Skeletal muscle cell (primary cell): ENCODE results near the gene TPRKB.
"Not testable (repeated sequence)": the region's sequence is repeated elsewhere in the genome, so short reads cannot be mapped to it uniquely, and the experiment has no call there.

Source experiments
- DNase-seq: peaks from one replicate; pipeline ENCODE4 v3.0.0-alpha.2; 2010; ENCODE audit warnings: low read depth
- H3K4me3 ChIP-seq: 2 replicates; pipeline ENCODE4 v1.5.1; 2011; ENCODE audit warnings: low read depth, mild to moderate bottlenecking, control low read depth, low read length, moderate library complexity

TPRKB gene

GRCh38 chr2:73746015-73746876 is 9.1 kb upstream of the TPRKB start:
- no peak overlapping the region for H3K4me3 ChIP-seq
- DNase-seq, result no peak

GRCh38 chr2:73740767-73741166 is 3.6 kb upstream of the TPRKB start:
- no peak overlapping the region for H3K4me3 ChIP-seq
- no peak for DNase-seq

DNA sequence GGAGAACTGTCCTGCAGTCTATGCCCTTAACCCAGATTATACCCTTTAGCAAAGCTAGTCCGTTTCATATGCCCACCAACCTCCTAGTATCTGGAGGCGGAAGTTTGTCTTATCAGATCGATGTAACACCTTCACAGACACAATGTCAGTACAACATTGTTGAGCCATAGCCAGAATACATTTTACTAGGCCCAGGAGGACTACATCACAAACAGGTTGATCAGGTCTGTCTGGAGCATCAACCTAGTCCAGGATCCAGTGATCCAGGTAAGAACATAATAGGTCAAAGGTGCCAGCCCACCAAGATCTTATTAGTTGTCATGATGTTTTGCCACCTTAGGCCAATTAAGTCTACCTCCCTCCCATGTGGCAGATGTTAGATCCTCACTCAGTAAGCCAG is 2.0 kb upstream of the TPRKB start:
- no peak for DNase-seq
- no peak overlapping the region for H3K4me3 ChIP-seq

DNA sequence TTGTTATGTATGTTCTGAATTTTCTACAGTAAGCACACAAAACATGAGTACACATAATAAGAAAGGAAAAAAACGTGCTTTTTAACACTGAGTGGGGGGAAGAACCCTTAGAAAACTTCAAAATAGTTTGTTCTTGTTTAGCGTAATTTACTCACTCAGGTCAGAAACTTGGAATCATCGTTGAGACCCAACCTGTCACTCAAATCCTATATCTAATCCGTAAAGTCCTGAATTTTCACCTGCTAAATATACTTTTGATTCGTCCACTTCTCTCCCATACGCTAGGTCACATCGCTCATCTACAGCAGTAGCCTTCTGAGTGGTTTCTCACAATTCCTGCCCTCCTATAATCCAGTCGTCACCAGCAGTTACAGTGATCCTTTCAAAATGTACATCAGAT is 767 bp downstream of the TPRKB start:
- H3K4me3 ChIP-seq, result peak overlapping the region; percentile 83
- DNase-seq, result no peak

- no peak overlapping the region for H3K4me3 ChIP-seq
- DNase-seq, result no peak
Measured at GRCh38 chr2:73730810-73731209, 6.3 kb downstream of the TPRKB start.

- no peak overlapping the region for H3K4me3 ChIP-seq
- DNase-seq, result no peak
Measured at GRCh38 chr2:73728711-73729110, 8.4 kb downstream of the TPRKB start.

- H3K4me3 ChIP-seq, result no peak overlapping the region
- no peak for DNase-seq
Measured at GRCh38 chr2:73728043-73728442, 9.1 kb downstream of the TPRKB start.

DNA sequence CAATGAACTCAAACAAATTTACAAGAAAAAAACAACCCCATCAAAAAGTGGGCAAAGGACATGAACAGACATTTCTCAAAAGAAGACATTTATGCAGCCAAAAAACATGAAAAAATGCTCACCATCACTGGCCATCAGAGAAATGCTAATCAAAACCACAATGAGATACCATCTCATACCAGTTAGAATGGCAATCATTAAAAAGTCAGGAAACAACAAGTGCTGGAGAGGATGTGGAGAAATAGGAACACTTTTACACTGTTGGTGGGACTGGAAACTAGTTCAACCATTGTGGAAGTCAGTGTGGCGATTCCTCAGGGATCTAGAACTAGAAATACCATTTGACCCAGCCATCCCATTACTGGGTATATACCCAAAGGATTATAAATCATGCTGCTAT is 10.5 kb downstream of the TPRKB start:
- not testable (repeated sequence) for H3K4me3 ChIP-seq, DNase-seq

DNA sequence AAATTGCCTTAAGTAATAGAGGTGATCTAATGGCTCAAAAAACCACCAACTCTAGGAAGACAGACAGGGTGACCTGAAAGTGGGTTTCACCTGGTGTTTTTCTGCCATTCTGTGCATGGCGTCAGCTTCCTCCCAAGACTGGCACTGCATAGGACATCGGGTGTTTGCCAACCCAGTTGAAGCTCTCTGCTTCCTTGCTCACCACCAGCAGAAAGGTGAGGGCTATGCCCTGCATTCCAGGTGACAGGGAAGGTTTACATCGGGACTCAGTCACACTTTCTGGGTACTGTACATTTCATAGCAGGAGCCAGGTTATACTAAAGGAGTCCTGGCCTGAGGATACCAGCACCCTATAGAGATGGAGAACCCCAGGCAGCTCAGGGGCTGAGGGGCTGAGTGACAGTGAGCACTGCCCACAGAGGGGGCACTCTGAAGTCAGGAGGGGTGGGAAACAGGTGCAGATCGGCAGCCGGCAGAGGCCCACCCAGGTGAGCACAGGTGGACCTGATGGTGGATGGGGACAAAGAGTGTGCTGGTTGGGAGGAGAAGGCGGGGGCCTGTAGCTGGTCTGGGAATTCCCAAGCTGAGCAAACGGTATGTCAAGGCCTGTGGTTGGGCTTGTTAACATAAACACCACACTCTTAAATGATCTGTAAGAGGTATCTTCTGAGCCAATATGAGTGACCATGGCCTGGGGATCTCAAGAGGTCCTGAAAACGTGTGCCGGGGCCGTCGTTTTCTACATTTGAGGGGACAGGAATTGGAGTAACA is 18.1 kb downstream of the TPRKB start:
- DNase-seq, result no peak
- H3K4me3 ChIP-seq, result no peak overlapping the region

- DNase-seq, result no peak
- H3K4me3 ChIP-seq, result no peak overlapping the region
Measured at GRCh38 chr2:73718421-73718820, 18.7 kb downstream of the TPRKB start.

GRCh38 chr2:73717695-73718094 is 19.4 kb downstream of the TPRKB start:
- not testable (repeated sequence) for DNase-seq, H3K4me3 ChIP-seq

DNA sequence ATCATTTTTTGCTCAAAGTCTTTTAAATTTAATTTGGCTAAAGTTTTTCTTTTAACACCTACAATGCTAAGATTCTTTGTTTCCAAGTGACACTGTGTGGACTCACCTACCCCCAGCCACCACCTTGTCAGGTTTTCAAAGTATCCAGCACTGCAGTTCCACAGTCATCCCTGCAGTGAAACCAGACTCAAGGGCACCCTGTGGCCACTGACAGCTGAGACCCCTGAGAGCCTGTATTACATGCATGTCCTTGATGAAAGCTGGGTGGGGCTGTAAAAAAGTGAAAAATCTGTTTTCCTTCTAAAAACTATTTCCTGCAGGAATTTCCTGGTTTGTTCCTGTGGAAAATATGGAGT is 19.9 kb downstream of the TPRKB start:
- H3K4me3 ChIP-seq, result no peak overlapping the region
- no peak for DNase-seq

DNA sequence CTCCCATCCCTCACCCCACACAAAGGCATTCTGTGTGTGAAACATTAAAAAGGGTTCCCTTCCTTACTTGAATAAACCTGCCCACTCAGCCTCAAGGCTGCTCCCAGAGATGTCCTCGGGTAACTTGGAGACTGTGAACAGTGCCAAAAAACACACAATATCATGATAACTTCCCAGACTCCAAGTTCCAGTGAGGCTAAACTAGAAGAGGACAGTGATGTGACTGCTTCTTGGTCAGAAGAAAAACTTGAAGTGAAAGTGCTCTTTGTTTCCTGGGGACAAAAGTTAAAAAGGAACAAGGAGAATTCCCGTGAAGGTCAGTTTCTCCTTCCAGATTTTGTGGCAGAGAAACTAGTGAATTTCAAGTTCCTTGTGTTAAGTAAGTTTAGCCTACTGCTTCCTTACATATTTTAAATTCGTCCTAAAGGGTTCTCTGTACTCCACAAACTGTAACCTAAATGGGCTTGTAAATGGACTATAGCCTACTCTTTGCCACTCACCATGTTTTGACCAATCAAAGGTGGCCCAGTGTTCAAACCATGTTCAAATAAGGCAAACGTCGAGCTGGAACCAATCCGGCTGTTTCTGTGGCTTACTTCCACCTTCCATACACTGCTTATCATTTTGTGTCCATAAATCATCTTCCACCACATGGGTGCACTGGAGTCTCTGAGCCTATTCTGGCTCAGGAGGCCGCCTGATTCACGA is 20.4 kb downstream of the TPRKB start:
- no peak for DNase-seq
- no peak overlapping the region for H3K4me3 ChIP-seq

GRCh38 chr2:73714091-73714490 is 23.1 kb downstream of the TPRKB start:
- no peak overlapping the region for H3K4me3 ChIP-seq
- no peak for DNase-seq

GRCh38 chr2:73708527-73708926 is 28.6 kb downstream of the TPRKB start:
- H3K4me3 ChIP-seq, result no peak overlapping the region
- no peak for DNase-seq

- no peak overlapping the region for H3K4me3 ChIP-seq
- no peak for DNase-seq
Measured at GRCh38 chr2:73707636-73708035, 29.5 kb downstream of the TPRKB start.

- DNase-seq, result no peak
- no peak overlapping the region for H3K4me3 ChIP-seq
Measured at GRCh38 chr2:73707058-73707457, 30.1 kb downstream of the TPRKB start.

- DNase-seq, result no peak
- H3K4me3 ChIP-seq, result no peak overlapping the region
Measured at GRCh38 chr2:73705091-73705490, 32.1 kb downstream of the TPRKB start.

GRCh38 chr2:73704285-73704684 is 32.9 kb downstream of the TPRKB start:
- H3K4me3 ChIP-seq, result no peak overlapping the region
- no peak for DNase-seq

DNA sequence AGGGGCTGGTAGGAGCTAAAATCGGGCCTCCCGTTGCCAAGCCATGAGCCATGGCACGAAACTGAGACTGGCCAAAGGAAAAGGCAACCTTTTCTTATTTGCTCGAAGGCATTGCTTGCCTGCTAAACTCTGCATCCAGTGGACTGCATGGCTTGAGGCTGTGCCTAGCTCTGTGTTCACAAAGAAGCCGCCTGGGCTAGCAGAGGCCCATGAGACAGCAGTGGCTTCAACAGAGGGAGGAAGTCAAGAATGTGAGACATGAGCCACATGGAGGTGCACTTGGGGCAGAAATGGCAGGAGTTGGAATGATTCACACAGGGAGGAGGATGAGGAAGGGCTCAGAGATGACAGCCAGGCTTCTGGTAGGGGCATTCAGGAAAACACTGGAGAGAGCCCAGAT is 33.5 kb downstream of the TPRKB start:
- no peak for DNase-seq
- no peak overlapping the region for H3K4me3 ChIP-seq
